HL-60/S4 treated with retinoic acid at 250 ng/mL for 4 days and 3 days (cell line): ENCODE data around the gene VMAC.

ENCODE experiments used
- in situ Hi-C: fragments of 300-500 bp; cut with MboI; formaldehyde crosslinking; loops from 2 replicates; pipeline ENCODE4 v1.7.0; 2022; ENCODE audit warnings: low sequenced_read_pairs

VMAC gene

GRCh38 chr19:5950741-5951140 is 46.1 kb downstream of the VMAC start:
- in situ Hi-C loops = no loop called here

DNA sequence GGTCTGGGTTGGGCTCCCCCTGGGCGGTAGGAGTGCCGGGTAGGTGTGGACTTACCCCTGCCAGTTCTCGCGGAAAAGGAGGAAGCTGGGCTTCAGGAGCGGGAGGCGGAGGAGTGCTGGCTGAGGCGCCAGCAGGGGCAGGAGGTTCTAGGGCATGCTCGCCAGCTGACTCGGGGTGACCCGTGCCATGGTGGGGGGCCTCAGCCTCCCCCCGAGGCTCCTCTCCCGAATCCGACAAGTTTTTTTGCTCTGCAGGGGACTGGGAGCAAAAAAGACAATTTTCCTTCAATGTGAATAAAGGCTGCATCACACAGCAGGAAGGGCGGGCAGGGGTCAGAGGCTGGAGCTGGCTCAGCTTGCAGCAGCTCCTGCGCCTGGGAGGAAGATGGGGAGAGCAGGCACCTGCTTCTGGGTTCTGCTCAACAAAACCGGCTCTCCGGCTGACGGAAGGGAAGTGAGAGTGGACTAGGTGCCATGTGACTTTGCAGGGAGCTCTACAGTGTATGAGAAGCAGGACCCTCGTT is 46.7 kb downstream of the VMAC start:
- in situ Hi-C loops = no loop called here

DNA sequence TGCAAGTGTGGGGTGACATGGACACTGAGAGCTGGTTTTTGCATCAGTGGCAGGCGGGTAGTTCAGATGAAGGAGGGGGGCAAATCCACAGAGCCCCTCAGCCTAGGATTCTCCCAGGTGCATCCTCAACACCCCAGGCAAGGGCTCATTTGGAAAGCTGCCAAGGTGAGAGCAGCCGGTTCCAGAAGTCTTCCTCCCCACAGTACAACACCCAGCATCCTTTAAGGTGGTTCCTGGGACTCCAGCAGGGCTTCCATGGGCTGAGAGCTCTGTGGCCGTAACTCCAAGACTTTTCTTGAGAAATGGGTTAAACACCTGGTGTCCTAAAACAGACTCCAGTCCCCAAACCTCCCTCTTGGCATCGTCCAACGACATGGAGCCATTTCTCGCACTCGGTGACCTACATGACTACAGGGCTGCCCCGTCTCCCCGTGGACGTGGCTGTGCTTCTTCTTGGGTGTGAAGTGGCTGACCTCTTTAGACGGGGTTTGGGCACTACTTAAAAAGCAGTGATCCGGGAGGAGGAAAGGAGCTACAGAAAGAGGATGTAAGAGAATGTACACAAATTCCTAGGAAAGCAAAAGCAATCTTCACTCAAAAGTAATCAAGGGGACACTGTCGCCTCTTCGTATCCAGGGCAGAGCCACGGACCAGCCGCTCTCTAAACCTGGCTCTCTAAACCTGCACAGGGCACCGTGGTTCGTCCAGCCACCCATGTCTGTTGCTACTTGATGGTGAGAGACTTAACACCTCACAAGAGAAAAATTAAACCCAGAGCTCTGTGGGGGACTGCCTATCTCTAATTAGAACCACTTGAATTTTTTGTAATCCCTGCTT is 47.7 kb downstream of the VMAC start:
- in situ Hi-C loops = no loop called here

DNA sequence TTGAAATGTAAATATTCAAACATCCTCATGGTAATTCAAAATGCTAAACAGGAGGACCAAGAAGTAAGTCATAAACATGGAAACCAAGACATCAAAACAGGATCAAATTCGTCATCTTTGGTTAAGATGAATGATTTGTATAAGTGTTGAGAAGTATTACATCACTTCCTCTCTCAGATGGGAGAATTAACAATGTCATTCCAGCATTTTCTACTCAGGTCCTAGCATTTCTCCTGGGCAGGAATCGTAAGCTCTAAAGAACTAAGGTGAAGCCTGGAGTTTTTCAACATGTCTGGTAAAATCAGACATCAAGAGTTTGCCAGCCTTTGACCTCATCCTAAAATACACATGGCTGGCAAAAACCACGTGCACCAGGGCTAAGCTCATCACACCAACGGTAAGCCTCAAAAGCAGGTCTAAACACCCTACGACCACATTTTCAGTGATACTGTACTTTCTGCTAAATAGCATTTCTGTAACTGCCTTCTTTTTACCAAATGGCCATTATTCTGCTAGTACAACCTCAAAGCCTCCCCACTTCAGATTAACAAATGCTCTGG is 48.4 kb downstream of the VMAC start:
- in situ Hi-C loops = no loop called here

DNA sequence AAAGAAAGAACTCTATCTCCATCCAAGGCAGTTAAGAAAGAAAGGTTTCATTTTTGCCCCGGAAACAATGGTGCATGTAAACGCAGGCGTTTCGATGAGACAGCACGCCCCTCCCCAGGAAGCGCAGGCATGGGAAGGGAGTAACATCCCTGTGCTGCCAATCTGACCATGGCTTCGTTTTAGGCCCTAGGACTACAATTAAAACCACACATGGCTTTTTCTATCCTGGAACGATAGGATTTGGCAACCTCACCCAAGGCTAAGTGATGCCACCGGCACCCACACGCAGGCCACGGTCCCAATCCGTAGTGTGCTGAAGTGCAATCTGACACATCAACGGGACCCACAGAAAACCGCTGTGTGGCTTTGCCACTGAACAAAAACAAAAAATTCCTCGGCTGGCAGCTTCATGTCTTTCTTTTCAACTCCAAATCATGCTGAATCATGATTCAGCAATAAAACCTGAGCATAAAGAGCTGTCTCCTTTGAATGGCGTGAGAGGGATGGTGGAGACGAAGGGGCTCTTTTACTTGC is 49.1 kb downstream of the VMAC start:
- in situ Hi-C loops = no loop called here

GRCh38 chr19:5954293-5954692 is 49.6 kb downstream of the VMAC start:
- in situ Hi-C loops = no loop called here

GRCh38 chr19:5955636-5955935 is 50.9 kb downstream of the VMAC start:
- in situ Hi-C loops = no loop called here

- in situ Hi-C loops = no loop called here
Measured at GRCh38 chr19:5956323-5956722, 51.7 kb downstream of the VMAC start.

DNA sequence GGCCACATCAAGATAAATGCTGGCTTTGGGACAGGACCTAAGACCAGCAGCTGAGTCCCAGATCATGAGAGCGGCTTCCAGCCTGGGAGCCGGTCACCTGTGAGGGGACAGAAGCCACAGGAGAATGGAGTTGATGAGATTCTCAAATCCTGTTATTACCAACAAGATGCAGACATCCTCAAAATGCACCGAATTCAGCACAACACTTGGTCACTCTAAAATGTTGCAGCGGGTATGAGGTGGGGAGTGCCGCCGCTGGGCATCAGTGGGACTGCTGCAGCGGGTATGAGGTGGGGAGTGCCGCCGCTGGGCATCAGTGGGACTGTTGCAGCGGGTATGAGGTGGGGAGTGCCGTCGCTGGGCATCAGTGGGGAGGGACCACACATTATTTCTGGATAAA is 52.1 kb downstream of the VMAC start:
- in situ Hi-C loops = no loop called here

DNA sequence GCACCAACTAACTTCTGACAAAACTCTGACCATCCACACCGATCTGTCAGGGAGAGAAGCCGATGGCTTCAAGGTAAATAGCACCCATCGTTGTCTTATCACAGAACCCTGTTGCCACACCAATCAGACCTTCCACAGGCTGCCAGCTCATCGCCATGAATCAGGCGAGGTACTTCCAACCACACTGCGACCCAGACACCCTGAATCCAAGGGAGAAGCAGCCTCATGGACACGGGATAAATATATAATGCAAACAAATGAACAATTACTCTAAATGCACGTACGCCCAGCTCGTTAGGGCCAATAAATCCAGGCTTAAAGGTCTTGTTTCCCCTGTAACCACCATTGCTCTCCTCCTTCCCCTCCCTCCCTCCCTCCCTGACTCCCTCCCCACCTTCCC is 52.5 kb downstream of the VMAC start:
- in situ Hi-C loops = no loop called here

GRCh38 chr19:5958074-5958850 is 53.6 kb downstream of the VMAC start:
- in situ Hi-C loops = no loop called here

GRCh38 chr19:5958851-5959122 is 54.1 kb downstream of the VMAC start:
- in situ Hi-C loops = no loop called here

DNA sequence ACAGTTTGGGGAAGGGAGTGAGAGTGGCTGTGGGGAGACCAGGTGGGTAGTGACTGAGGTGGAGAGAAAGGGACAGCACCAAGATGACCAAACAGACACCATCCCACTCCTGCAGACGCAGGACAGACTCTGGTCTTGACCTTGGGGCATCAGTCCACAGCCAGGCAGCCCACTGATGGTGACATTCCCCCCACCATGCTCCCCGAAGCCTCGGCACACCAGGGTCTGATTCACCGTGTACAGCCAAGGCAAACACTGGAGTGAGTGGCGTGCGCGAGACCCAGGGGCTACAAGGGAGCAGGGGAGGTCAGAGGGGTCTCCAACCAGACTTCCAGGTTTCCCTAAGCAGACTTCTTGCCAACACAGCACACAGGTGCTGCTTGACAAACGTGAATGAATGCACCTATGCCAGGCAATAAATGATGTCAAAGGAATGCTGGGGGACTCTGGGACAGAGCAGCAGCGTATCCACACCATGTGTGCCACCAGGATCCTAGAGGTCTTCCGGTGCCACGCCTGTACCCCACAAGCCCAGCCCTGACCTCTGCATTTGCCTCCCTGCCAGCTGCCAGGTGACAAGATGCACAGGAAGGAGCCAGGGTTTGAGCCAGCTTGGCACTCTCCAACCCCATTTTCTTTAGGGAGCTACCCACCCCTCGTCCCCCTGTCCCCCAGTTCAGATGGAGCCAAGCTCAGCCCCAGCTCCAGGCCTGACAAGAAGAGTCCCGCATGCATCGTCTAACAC is 54.8 kb downstream of the VMAC start:
- in situ Hi-C loops = no loop called here
